Karpas-422 (cell line): Measurements from ENCODE around the gene SCAF1. TPM values are rescaled to one million over a fixed set of nuclear protein-coding genes. Genes with fewer than 3 reads are reported as not detected.

Experiments used
- DNase-seq: peaks from one replicate; pipeline ENCODE4 v3.0.0-alpha.2; 2015
- H2AFZ ChIP-seq: fragments of 200-600 bp; sonication (generic); 2 replicates; pipeline ENCODE4 v1.6.1; 2014; ENCODE audit warnings: antibody characterized with exemption, low read length, mixed read lengths
- H3K27ac ChIP-seq: fragments of 200-600 bp; sonication (generic); 2 replicates; pipeline ENCODE4 v1.5.1; 2014; ENCODE audit warnings: mild to moderate bottlenecking, low read length, moderate library complexity
- H3K27me3 ChIP-seq: fragments of 200-600 bp; sonication (generic); 2 replicates; pipeline ENCODE4 v1.6.1; 2014; ENCODE audit warnings: low read length, mixed read lengths
- H3K36me3 ChIP-seq: fragments of 200-600 bp; sonication (generic); 2 replicates; pipeline ENCODE4 v1.6.1; 2014; ENCODE audit warnings: low read length, mixed read lengths; ENCODE audit not compliant: insufficient read depth
- H3K4me1 ChIP-seq: fragments of 200-600 bp; sonication (generic); 2 replicates; pipeline ENCODE4 v1.6.1; 2014; ENCODE audit warnings: mild to moderate bottlenecking, low read length, mixed read lengths
- H3K4me2 ChIP-seq: fragments of 200-600 bp; sonication (generic); 2 replicates; pipeline ENCODE4 v1.6.1; 2014; ENCODE audit warnings: low read length, low read depth, mild to moderate bottlenecking; ENCODE audit not compliant: poor library complexity, severe bottlenecking
- H3K4me3 ChIP-seq: fragments of 200-600 bp; sonication (generic); 2 replicates; pipeline ENCODE4 v1.5.1; 2014; ENCODE audit warnings: mild to moderate bottlenecking, antibody characterized with exemption, low read length, mixed read lengths
- H3K79me2 ChIP-seq: fragments of 200-600 bp; sonication (generic); 2 replicates; pipeline ENCODE4 v1.6.1; 2014; ENCODE audit warnings: mild to moderate bottlenecking, low read length, mixed read lengths
- H3K9ac ChIP-seq: fragments of 200-600 bp; sonication (generic); 2 replicates; pipeline ENCODE4 v1.6.0; 2014; ENCODE audit warnings: low read length
- H3K9me2 ChIP-seq: fragments of 200-600 bp; sonication (generic), shearing (Covaris generic); replicated peaks from 2 replicates; pipeline ENCODE4 v1.6.0; 2014; ENCODE audit warnings: mild to moderate bottlenecking, low read length, moderate library complexity; ENCODE audit not compliant: insufficient read depth
- H3K9me3 ChIP-seq: fragments of 300-700, 200-600 bp; sonication (generic); 2 replicates; pipeline ENCODE4 v1.6.1; 2014; ENCODE audit warnings: low read length, mixed read lengths
- H4K20me1 ChIP-seq: fragments of 200-600 bp; sonication (generic); 2 replicates; pipeline ENCODE4 v1.6.1; 2014; ENCODE audit warnings: mild to moderate bottlenecking, antibody characterized with exemption, low read length, low read depth; ENCODE audit not compliant: insufficient read depth
- small RNA-seq: library from RNA; depleted of rRNA; stranded (forward); fragments of <200 nt; gene quantifications from one replicate; pipeline ENCODE3, GENCODE V24; 2014
- total RNA-seq: library from RNA; depleted of rRNA; stranded (reverse); fragments of >200 nt; shearing (Covaris generic); gene quantifications from 2 replicates; pipeline ENCODE4 v1.2.3, GENCODE V29; 2014; ENCODE audit warnings: low replicate concordance; rRNA removed

SCAF1 gene
- total RNA-seq, 1 experiment from 2014 or later: 8.3 TPM

GRCh38 chr19:49705919-49706318, 63.9 kb downstream of the SCAF1 start:
- Histone ChIP-seq H3K9me2 (no peaks in the 10 kb centered on the region), H4K20me1 (no peaks in the 10 kb centered on the region), H3K9ac (no peak overlapping the region), H3K4me3 (no peak overlapping the region), H3K27ac (no peak overlapping the region), H2AFZ (no peak overlapping the region), H3K27me3 (no peaks in the 10 kb centered on the region), H3K79me2 (no peaks in the 10 kb centered on the region), H3K9me3 (no peaks in the 10 kb centered on the region), H3K4me2 (no peak overlapping the region), H3K4me1 (no peaks in the 10 kb centered on the region), H3K36me3 (no peaks in the 10 kb centered on the region)
- no peak for DNase-seq

Small RNA genes lying within 50 kb of the gene (small RNA-seq; reads per million reads assigned to genes)
- gene MIR5088: not detected

Other genes with a start within 250 kb of the SCAF1 start
- not detected in 2 replicates for gene PTH2, start 218.8 kb upstream of the SCAF1 start, total RNA-seq
- 0.18 and 0.34 TPM in 2 replicates for gene GFY, start 216.8 kb upstream of the SCAF1 start, total RNA-seq
- 0.47 and 0.63 TPM in 2 replicates for gene SLC17A7, start 200.7 kb upstream of the SCAF1 start, total RNA-seq
- gene PIH1D1, start 190.4 kb upstream of the SCAF1 start, total RNA-seq: 163 and 223 TPM in 2 replicates
- 15.9 and 83.3 TPM in 2 replicates for gene ALDH16A1, start 189.0 kb upstream of the SCAF1 start, total RNA-seq
- gene FLT3LG, start 168.0 kb upstream of the SCAF1 start, total RNA-seq: 18.8 and 19.3 TPM in 2 replicates
- 6,359 and 8,659 TPM in 2 replicates for gene RPL13A, start 154.6 kb upstream of the SCAF1 start, total RNA-seq
- gene RPS11, start 145.8 kb upstream of the SCAF1 start, total RNA-seq: 6,857 and 9,247 TPM in 2 replicates
- 1.8 and 3.5 TPM in 2 replicates for gene FCGRT, start 129.5 kb upstream of the SCAF1 start, total RNA-seq
- gene RCN3, start 114.2 kb upstream of the SCAF1 start, total RNA-seq: 0.22 TPM in 1 of 2 replicates, not detected in the other
- gene NOSIP, start 61.7 kb upstream of the SCAF1 start, total RNA-seq: 68.5 and 136 TPM in 2 replicates
- 1.3 and 3.8 TPM in 2 replicates for gene PRRG2, start 60.9 kb upstream of the SCAF1 start, total RNA-seq
- 8.7 and 12.8 TPM in 2 replicates for gene PRR12, start 51.0 kb upstream of the SCAF1 start, total RNA-seq
- gene RRAS, start 2.1 kb upstream of the SCAF1 start, total RNA-seq: 0.22 and 1.8 TPM in 2 replicates
- 78.2 and 293 TPM in 2 replicates for gene IRF3, start 23.6 kb downstream of the SCAF1 start, total RNA-seq
- 25.6 and 35.4 TPM in 2 replicates for gene BCL2L12, start 23.7 kb downstream of the SCAF1 start, total RNA-seq
- gene PRMT1, start 35.1 kb downstream of the SCAF1 start, total RNA-seq: 293 and 522 TPM in 2 replicates
- gene ADM5, start 47.4 kb downstream of the SCAF1 start, total RNA-seq: 4.0 and 12.0 TPM in 2 replicates
- 0.26 and 1.3 TPM in 2 replicates for gene CPT1C, start 48.9 kb downstream of the SCAF1 start, total RNA-seq
- 5.7 and 17.9 TPM in 2 replicates for gene TSKS, start 121.1 kb downstream of the SCAF1 start, total RNA-seq
- gene AP2A1, start 124.8 kb downstream of the SCAF1 start, total RNA-seq: 32.4 and 54.7 TPM in 2 replicates
- gene FUZ, start 171.1 kb downstream of the SCAF1 start, total RNA-seq: 15.8 and 38.3 TPM in 2 replicates
- 37.8 and 40.5 TPM in 2 replicates for gene MED25, start 176.1 kb downstream of the SCAF1 start, total RNA-seq
- 67.8 and 114 TPM in 2 replicates for gene PTOV1, start 208.9 kb downstream of the SCAF1 start, total RNA-seq
- 49.4 and 101 TPM in 2 replicates for gene PNKP, start 225.4 kb downstream of the SCAF1 start, total RNA-seq
- gene AKT1S1, start 235.1 kb downstream of the SCAF1 start, total RNA-seq: 8.2 and 8.9 TPM in 2 replicates
- 13.6 and 17.8 TPM in 2 replicates for gene TBC1D17, start 235.5 kb downstream of the SCAF1 start, total RNA-seq